Measurements from ENCODE around the gene SCARB1.

The SCARB1 gene

DNA sequence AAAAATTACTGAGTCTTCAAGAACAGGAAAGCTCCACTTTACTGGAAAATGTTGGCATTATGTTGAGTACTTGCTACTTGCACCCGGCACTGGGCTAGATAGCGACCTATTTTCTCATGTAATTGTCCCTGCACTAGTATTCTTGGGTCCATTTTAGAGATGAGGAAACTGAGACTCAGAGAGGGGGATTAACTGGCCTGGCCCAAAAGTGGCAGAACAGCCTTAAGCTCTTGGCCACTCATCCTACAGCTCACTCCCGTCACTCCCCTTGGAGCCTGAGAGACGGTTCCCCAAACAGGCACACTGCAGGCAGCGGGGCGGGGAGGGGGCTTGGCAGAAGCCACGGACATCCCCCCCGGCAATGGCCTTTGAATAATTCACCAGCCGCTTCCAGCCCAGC, 113.9 kb downstream of the SCARB1 start:
- Histone ChIP-seq H3K27ac (no peak overlapping the region; the same call in 1 of the 2 replicates), H3K27me3 (ENCODE audit: insufficient read depth, low read depth, severe bottlenecking) (no peaks in the 10 kb centered on the region), H3K36me3 (no peaks in the 10 kb centered on the region), H3K9me3 (ENCODE audit: severe bottlenecking) (peaks cover 13% of the 10 kb centered on the region), H3K4me3 (ENCODE audit: low read depth, low read length) (no peak overlapping the region)
- TF ChIP-seq, protein P1, sequence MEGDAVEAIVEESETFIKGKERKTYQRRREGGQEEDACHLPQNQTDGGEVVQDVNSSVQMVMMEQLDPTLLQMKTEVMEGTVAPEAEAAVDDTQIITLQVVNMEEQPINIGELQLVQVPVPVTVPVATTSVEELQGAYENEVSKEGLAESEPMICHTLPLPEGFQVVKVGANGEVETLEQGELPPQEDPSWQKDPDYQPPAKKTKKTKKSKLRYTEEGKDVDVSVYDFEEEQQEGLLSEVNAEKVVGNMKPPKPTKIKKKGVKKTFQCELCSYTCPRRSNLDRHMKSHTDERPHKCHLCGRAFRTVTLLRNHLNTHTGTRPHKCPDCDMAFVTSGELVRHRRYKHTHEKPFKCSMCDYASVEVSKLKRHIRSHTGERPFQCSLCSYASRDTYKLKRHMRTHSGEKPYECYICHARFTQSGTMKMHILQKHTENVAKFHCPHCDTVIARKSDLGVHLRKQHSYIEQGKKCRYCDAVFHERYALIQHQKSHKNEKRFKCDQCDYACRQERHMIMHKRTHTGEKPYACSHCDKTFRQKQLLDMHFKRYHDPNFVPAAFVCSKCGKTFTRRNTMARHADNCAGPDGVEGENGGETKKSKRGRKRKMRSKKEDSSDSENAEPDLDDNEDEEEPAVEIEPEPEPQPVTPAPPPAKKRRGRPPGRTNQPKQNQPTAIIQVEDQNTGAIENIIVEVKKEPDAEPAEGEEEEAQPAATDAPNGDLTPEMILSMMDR (IDR thresholded peaks at IDR 0.05; ENCODE audit: low read depth, low read length), result no peak
- no peak for DNase-seq

DNA sequence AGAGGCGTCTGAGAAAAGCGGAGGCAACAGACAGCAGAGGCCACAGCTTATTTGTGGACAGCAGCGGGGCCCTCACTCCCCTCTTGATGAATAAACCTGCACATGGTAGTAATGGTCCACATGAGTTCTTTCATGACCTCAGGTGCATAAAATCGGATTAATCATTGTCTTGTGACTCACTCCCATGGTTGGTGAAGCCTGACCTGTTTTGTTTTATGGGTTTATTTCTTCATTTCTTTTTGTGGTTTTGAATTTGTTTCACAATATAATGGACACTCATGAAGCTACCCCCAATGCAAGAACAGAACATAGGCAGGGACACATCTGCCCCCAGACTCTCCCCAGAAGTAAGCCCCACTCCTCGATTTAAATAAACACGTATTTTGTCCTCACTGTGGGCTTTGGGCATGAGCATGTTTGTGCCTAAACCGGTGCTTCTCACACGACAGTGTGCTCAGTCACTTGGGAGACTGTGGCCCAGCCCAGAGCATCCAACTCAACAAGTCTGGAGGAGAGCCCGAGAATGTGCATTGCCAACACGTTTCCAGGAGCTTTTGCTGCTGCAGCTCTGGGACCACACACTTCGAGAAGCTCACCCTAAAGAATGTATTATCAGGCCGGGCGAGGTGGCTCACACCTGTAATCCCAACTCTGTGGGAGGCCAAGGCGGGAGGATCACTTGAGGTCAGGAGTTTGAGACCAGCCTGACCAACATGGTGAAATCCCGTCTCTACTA, 116.1 kb downstream of the SCARB1 start:
- DNase-seq, result peak; percentile 24
- H3K27ac ChIP-seq, result no peak overlapping the region
- H3K27me3 ChIP-seq (ENCODE audit: insufficient read depth, low read depth, severe bottlenecking), result no peaks in the 10 kb centered on the region
- H3K36me3 ChIP-seq, result no peaks in the 10 kb centered on the region
- TF ChIP-seq, protein P1 (IDR thresholded peaks at IDR 0.05; ENCODE audit: low read depth, low read length), result no peak
- H3K4me3 ChIP-seq (ENCODE audit: low read depth, low read length), result no peak overlapping the region
- H3K9me3 ChIP-seq (ENCODE audit: severe bottlenecking), result peaks cover under 1% of the 10 kb centered on the region

DNA sequence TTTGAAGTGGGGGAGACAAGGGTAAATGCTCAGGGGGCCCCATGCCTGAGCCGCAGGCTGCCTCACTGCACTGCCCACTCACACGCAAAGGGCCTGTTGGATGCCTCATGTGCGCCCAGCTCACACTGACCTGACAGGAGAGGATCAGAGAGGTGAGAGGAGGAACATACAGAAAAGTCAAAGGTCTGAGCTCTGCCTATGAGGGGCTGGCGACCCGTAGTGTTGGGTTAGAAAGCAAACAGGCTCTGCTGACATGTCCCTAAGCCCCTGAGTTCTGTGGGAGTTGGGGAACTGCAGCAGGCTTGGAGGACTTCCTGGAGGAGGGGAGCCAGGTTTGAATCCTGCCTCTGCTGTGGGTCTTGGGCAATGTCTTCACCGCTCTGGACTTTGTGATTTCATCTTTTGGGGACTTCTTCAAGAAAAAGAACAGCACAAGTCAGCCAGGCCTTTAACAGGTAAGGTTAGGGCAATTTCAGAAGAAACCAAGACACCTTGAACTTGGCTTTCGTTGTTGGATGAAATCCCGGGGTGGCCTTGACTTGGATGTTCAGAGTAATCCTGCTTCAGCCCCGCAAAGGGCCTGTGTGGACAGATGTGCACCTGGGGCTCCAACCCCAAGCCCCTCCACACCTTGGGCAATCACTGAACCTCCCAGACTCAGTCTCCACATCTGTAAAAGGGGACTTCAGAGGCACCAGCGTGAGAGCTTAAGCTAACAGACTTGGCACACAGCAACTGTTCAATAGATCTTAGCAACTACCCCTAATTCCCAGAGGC, 116.8 kb downstream of the SCARB1 start:
- Histone ChIP-seq H3K27me3 (ENCODE audit: insufficient read depth, low read depth, severe bottlenecking) (no peaks in the 10 kb centered on the region), H3K36me3 (no peaks in the 10 kb centered on the region), H3K4me3 (ENCODE audit: low read depth, low read length) (no peak overlapping the region), H3K27ac (peak overlapping the region; percentile 79), H3K9me3 (ENCODE audit: severe bottlenecking) (no peaks in the 10 kb centered on the region)
- no peak for DNase-seq
- TF ChIP-seq, protein P1 (IDR thresholded peaks at IDR 0.05; ENCODE audit: low read depth, low read length), result no peak

DNA sequence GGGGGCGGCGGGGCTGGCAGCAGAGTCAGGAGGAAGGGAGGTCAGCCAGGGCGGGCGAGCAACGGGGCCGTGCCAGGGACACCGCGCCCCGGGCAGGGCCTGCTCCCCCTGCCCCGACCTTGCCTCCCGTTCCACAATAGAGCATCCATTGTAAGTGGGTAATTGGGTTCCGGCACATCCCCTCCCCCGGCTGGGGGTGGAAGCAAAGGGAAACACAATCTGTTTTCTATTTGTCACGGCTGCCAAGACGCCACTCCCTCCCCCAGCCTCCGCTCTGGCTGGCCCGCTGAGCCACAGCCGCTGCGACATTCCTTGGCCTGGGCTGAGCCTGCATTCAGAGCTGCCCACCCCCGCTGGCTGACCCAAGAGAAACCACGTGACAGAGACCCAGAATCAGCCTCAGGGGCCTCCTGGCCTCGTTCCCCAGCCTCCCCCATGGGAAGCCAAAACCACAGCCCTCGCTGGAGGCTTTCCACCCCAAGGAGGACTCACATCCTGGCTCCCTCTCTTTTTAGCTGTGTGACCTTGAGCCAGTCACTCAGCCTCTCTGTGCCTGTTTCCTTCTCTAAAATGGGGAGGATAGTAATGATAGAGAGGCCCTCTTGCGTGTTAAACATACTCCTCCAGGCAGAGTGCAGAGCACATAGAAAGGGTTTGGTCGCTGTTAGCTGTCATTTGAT, 117.6 kb downstream of the SCARB1 start:
- peak; percentile 94 for DNase-seq
- H3K27me3 ChIP-seq (ENCODE audit: insufficient read depth, low read depth, severe bottlenecking), result no peaks in the 10 kb centered on the region
- H3K27ac ChIP-seq, result peak overlapping the region; percentile 79
- H3K4me3 ChIP-seq (ENCODE audit: low read depth, low read length), result no peak overlapping the region
- H3K9me3 ChIP-seq (ENCODE audit: severe bottlenecking), result no peaks in the 10 kb centered on the region
- TF ChIP-seq, protein P1 (IDR thresholded peaks at IDR 0.05; ENCODE audit: low read depth, low read length), result no peak
- H3K36me3 ChIP-seq, result no peaks in the 10 kb centered on the region

DNA sequence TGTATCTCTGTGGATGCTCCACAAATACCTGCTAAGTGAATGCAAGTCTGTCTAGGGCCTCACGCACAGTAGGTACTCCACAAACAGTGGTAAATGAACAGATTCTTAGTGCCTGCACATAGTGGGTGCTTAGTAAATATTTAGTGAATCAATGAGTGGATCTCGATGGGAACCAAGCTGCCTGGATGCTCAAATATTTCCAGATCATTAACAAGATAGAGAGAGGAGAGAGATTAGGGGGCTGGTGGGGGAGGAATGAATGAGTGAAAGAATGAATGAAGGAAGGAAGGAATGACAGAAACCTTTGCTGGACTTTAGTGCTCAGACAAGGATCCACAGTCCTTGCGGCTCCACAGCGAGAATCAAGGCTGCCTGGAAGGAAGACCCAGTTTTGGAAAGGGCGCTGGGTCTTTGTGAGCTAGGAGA, 118.2 kb downstream of the SCARB1 start:
- no peaks in the 10 kb centered on the region for H3K27me3 ChIP-seq (ENCODE audit: insufficient read depth, low read depth, severe bottlenecking)
- no peak overlapping the region for H3K4me3 ChIP-seq (ENCODE audit: low read depth, low read length)
- H3K36me3 ChIP-seq, result no peaks in the 10 kb centered on the region
- TF ChIP-seq, protein P1 (IDR thresholded peaks at IDR 0.05; ENCODE audit: low read depth, low read length), result no peak
- DNase-seq, result no peak
- no peaks in the 10 kb centered on the region for H3K9me3 ChIP-seq (ENCODE audit: severe bottlenecking)
- peak overlapping the region; percentile 79 for H3K27ac ChIP-seq

All from WERI-Rb-1 (cell line).